HCT116 (cell line): ENCODE results near the gene STK39. TPM values are rescaled to one million over a fixed set of nuclear protein-coding genes. Genes with fewer than 3 reads are reported as not detected.

Experiments used
- ATAC-seq: fragments of 200-7000 bp; cut with Tn5 transposase; 2 replicates; pipeline ENCODE4 v1.9.1; 2020; ENCODE audit warnings: mild to moderate bottlenecking, moderate library complexity
- BruUV-seq: library from RNA; stranded (reverse); fragments of 400-500 nt; replicated peaks from 2 replicates; lab custom pipeline; 2021; lab: Mats Ljungman, UMichigan
- CTCF ChIA-PET: fragments of 300-600 bp; sonication (Branson Sonifier 250); formaldehyde crosslinking; loops from one replicate; lab custom pipeline; 2021; ENCODE audit warnings: antibody characterized with exemption; lab: Charles Lee
- POLR2A ChIA-PET: fragments of 300-600, 350-600 bp; sonication (Branson Sonifier 250); formaldehyde crosslinking; loops from one replicate; lab custom pipeline; 2021; ENCODE audit warnings: antibody characterized with exemption; lab: Charles Lee
- RAD21 ChIA-PET, 2 experiments: fragments of 300-600 bp; sonication (Branson Sonifier 250); formaldehyde crosslinking; loops; one replicate each; lab custom pipeline; 2023; ENCODE audit warnings: low total read pairs in 2 of 2; ENCODE audit not compliant: uncharacterized antibody in 2 of 2, unreplicated experiment in 2 of 2, low non-redundant PET in 1 of 2; lab: Charles Lee
- DNase-seq: peaks from one replicate; pipeline ENCODE4 v3.0.0-alpha.2; 2010; ENCODE audit warnings: low read depth, low spot score
- H2AFZ ChIP-seq: fragments of 200-600 bp; shearing (Covaris generic), sonication (generic); 2 replicates; pipeline ENCODE4 v1.6.1; 2017; ENCODE audit warnings: low read depth, mixed run types, mixed read lengths, antibody characterized with exemption, low read length; ENCODE audit not compliant: poor library complexity, severe bottlenecking
- H3K27ac ChIP-seq: 2 replicates; pipeline ENCODE4 v1.5.1; 2012; ENCODE audit warnings: low read depth, low read length
- H3K27me3 ChIP-seq: fragments of 200-600 bp; sonication (generic); 2 replicates; pipeline ENCODE4 v1.6.1; 2016; ENCODE audit warnings: mixed run types, low read length, mixed read lengths; ENCODE audit not compliant: insufficient read depth
- H3K36me3 ChIP-seq, 2 experiments: fragments of 200-500 bp in 1 of 2; fragments of 200-600 bp in 1 of 2; sonication (Bioruptor generic) in 1 of 2; sonication (generic) in 1 of 2; 2 replicates each; pipeline versions ENCODE4 v1.5.1 to v1.6.1; 2014 to 2016; ENCODE audit warnings: low read length in 2 of 2, inconsistent platforms in 1 of 2, mixed read lengths in 1 of 2, mixed run types in 1 of 2; ENCODE audit not compliant: insufficient read depth in 2 of 2, control insufficient read depth in 1 of 2
- H3K4me1 ChIP-seq, 2 experiments: fragments of 200-600 bp in 1 of 2; sonication (generic) in 1 of 2; 2 replicates each; pipeline versions ENCODE4 v1.5.1 to v1.6.1; 2012 to 2017; ENCODE audit warnings: low read length in 2 of 2, inconsistent platforms in 1 of 2, mild to moderate bottlenecking in 1 of 2, mixed read lengths in 1 of 2, mixed run types in 1 of 2, moderate library complexity in 1 of 2; ENCODE audit not compliant: insufficient read depth in 2 of 2, control insufficient read depth in 1 of 2
- H3K4me2 ChIP-seq: fragments of 200-600 bp; sonication (generic); 2 replicates; pipeline ENCODE4 v1.6.1; 2017; ENCODE audit warnings: mixed run types, low read length, mixed read lengths
- H3K4me3 ChIP-seq, 2 experiments: fragments of 200-600 bp in 1 of 2; sonication (generic) in 1 of 2; replicated peaks in 1 of 2; 2 replicates each; pipeline ENCODE4 v1.5.1; 2011 to 2016; ENCODE audit warnings: low read length in 2 of 2, control low read depth in 1 of 2, low read depth in 1 of 2, mild to moderate bottlenecking in 1 of 2, mixed read lengths in 1 of 2, mixed run types in 1 of 2
- H3K79me2 ChIP-seq: fragments of 200-600 bp; sonication (generic); 2 replicates; pipeline ENCODE4 v1.6.1; 2017; ENCODE audit warnings: mild to moderate bottlenecking, mixed run types, low read length, moderate library complexity, mixed read lengths; ENCODE audit not compliant: insufficient read depth
- H3K9ac ChIP-seq: fragments of 200-600 bp; sonication (generic); 2 replicates; pipeline ENCODE4 v1.6.1; 2016; ENCODE audit warnings: low read length, mixed read lengths
- H3K9me2 ChIP-seq: fragments of 200-600 bp; sonication (generic), shearing (Covaris generic); 2 replicates; pipeline ENCODE4 v1.6.1; 2017; ENCODE audit warnings: mixed run types, mild to moderate bottlenecking, moderate library complexity; ENCODE audit not compliant: insufficient read depth
- H3K9me3 ChIP-seq, 2 experiments: fragments of 200-500 bp in 1 of 2; fragments of 200-600 bp in 1 of 2; sonication (Bioruptor generic) in 1 of 2; sonication (generic) in 1 of 2; 2 replicates each; pipeline ENCODE4 v1.6.1; 2014 to 2017; ENCODE audit warnings: low read length in 2 of 2, mixed read lengths in 2 of 2, inconsistent platforms in 1 of 2, low read depth in 1 of 2, mild to moderate bottlenecking in 1 of 2, mixed run types in 1 of 2, moderate library complexity in 1 of 2; ENCODE audit not compliant: control insufficient read depth in 1 of 2, insufficient read depth in 1 of 2
- H4K20me1 ChIP-seq: fragments of 200-600 bp; sonication (generic), shearing (Covaris generic); 2 replicates; pipeline ENCODE4 v1.6.1; 2017; ENCODE audit warnings: mixed run types, mild to moderate bottlenecking, moderate library complexity; ENCODE audit not compliant: insufficient read depth
- CEBPB ChIP-seq: IDR thresholded peaks from 2 replicates; pipeline ENCODE4 v1.6.1; 2012; ENCODE audit warnings: low read depth
- ELF1 ChIP-seq: IDR thresholded peaks from 2 replicates; pipeline ENCODE4 v1.6.1; 2012; ENCODE audit warnings: low read depth, borderline replicate concordance
- EZH2 ChIP-seq: fragments of 200-600 bp; sonication (generic); IDR thresholded peaks from 2 replicates; pipeline ENCODE4 v1.6.1; 2017; ENCODE audit warnings: antibody characterized with exemption, mixed run types
- FOSL1 ChIP-seq: IDR thresholded peaks from 2 replicates; pipeline ENCODE4 v1.6.1; 2012; ENCODE audit warnings: low read depth
- POLR2A ChIP-seq: IDR thresholded peaks from 2 replicates; pipeline ENCODE4 v1.7.0; 2011; ENCODE audit warnings: borderline replicate concordance; ENCODE audit not compliant: insufficient read depth, insufficient read length; ENCODE audit errors: extremely low read depth
- POLR2AphosphoS5 ChIP-seq: IDR thresholded peaks from 2 replicates; pipeline ENCODE4 v1.6.1; 2011; ENCODE audit warnings: mild to moderate bottlenecking, low read depth, low read length, moderate library complexity
- RAD21 ChIP-seq: IDR thresholded peaks from 2 replicates; pipeline ENCODE4 v1.6.1; 2012; ENCODE audit warnings: low read depth, mild to moderate bottlenecking
- SIN3A ChIP-seq: IDR thresholded peaks from 2 replicates; pipeline ENCODE4 v1.6.1; 2012; ENCODE audit warnings: low read depth
- SP1 ChIP-seq: IDR thresholded peaks from 2 replicates; pipeline ENCODE4 v1.6.1; 2012; ENCODE audit warnings: low read depth
- TCF7L2 ChIP-seq: IDR thresholded peaks from 2 replicates; pipeline ENCODE4 v1.7.0; 2011; ENCODE audit warnings: borderline replicate concordance, inconsistent platforms; ENCODE audit not compliant: insufficient read depth, insufficient read length; ENCODE audit errors: extremely low read depth
- ZNF274 ChIP-seq: fragments of 200-500 bp; sonication (Bioruptor generic); IDR thresholded peaks from 2 replicates; pipeline ENCODE4 v1.6.1; 2014; ENCODE audit warnings: mild to moderate bottlenecking, low read depth, low read length, inconsistent platforms
- intact Hi-C: fragments of 100-400 bp; cut with micrococcal nuclease; formaldehyde crosslinking; loops from 2 replicates; pipeline ENCODE4 v1.10.0; 2022
- total RNA-seq: library from RNA; stranded (reverse); gene quantifications from one replicate; pipeline ENCODE4 v1.2.1, GENCODE V29; 2021; ENCODE audit not compliant: unreplicated experiment
- TF ChIP-seq, protein P1 (sequence below): IDR thresholded peaks from 2 replicates; pipeline ENCODE4 v1.6.1; 2012
- TF ChIP-seq, protein P2 (sequence below): IDR thresholded peaks from 2 replicates; pipeline ENCODE4 v1.6.1; 2011; ENCODE audit warnings: mild to moderate bottlenecking, low read length, moderate library complexity; ENCODE audit not compliant: insufficient replicate concordance; ENCODE audit errors: extremely low read depth
- TF ChIP-seq, protein P3 (sequence below): IDR thresholded peaks from 2 replicates; pipeline ENCODE4 v1.6.1; 2012; ENCODE audit warnings: low read depth

Gene STK39
- total RNA-seq, 1 experiment from 2014 or later = 118 TPM

DNA sequence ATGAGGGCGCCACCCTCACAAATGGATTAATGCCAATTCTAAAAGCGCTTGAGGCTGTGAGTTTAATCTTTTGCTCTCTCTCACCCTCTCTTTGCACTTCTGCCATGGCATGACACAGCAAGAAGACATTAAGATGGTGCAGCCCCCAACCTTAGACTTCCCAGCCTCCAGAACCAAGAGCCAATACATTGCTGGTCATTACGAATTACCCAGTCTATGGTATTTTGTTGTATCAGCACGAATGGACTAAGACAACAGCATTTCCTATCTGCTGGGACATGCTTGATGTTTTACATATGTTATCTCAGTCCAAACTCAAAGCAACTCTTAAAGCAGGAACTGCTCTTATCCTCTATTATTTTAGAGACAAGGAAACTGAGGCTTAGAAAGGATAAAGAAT lies 222.9 kb downstream of the STK39 start:
- DNase-seq (no peak), ATAC-seq (no peak)
- CTCF ChIA-PET = no interaction called here
- Histone ChIP-seq H3K27ac (no peak overlapping the region), H3K79me2 (peaks cover 10% of the 10 kb centered on the region; the same call in 1 of the 2 replicates), H3K36me3 (peaks cover 0 to 9% of the 10 kb centered on the region in 2 experiments; a peak in 1 of 4 replicates), H3K4me2 (no peak overlapping the region), H3K4me1 (no peaks in the 10 kb centered on the region), H3K9ac (no peak overlapping the region), H3K27me3 (no peaks in the 10 kb centered on the region), H3K9me2 (no peaks in the 10 kb centered on the region), H3K4me3 (no peak overlapping the region), H4K20me1 (peaks cover 4% of the 10 kb centered on the region; the same call in 1 of the 2 replicates), H2AFZ (no peak overlapping the region), H3K9me3 (no peaks in the 10 kb centered on the region)
- intact Hi-C loops = no loop called here
- no TSS peak for BruUV-seq
- RAD21 ChIA-PET = no interaction called here
- TF ChIP-seq, protein P1, sequence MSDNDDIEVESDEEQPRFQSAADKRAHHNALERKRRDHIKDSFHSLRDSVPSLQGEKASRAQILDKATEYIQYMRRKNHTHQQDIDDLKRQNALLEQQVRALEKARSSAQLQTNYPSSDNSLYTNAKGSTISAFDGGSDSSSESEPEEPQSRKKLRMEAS = no peak
- no peak for TF ChIP-seq FOSL1
- no peak for TF ChIP-seq ZNF274
- no peak for TF ChIP-seq EZH2
- no peak for TF ChIP-seq ELF1
- TF ChIP-seq CEBPB = no peak
- TF ChIP-seq, protein P2, sequence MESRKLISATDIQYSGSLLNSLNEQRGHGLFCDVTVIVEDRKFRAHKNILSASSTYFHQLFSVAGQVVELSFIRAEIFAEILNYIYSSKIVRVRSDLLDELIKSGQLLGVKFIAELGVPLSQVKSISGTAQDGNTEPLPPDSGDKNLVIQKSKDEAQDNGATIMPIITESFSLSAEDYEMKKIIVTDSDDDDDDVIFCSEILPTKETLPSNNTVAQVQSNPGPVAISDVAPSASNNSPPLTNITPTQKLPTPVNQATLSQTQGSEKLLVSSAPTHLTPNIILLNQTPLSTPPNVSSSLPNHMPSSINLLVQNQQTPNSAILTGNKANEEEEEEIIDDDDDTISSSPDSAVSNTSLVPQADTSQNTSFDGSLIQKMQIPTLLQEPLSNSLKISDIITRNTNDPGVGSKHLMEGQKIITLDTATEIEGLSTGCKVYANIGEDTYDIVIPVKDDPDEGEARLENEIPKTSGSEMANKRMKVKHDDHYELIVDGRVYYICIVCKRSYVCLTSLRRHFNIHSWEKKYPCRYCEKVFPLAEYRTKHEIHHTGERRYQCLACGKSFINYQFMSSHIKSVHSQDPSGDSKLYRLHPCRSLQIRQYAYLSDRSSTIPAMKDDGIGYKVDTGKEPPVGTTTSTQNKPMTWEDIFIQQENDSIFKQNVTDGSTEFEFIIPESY = no peak
- no peak for TF ChIP-seq TCF7L2
- no peak for TF ChIP-seq SP1
- TF ChIP-seq POLR2AphosphoS5 = no peak
- no peak for TF ChIP-seq SIN3A
- TF ChIP-seq, protein P3, sequence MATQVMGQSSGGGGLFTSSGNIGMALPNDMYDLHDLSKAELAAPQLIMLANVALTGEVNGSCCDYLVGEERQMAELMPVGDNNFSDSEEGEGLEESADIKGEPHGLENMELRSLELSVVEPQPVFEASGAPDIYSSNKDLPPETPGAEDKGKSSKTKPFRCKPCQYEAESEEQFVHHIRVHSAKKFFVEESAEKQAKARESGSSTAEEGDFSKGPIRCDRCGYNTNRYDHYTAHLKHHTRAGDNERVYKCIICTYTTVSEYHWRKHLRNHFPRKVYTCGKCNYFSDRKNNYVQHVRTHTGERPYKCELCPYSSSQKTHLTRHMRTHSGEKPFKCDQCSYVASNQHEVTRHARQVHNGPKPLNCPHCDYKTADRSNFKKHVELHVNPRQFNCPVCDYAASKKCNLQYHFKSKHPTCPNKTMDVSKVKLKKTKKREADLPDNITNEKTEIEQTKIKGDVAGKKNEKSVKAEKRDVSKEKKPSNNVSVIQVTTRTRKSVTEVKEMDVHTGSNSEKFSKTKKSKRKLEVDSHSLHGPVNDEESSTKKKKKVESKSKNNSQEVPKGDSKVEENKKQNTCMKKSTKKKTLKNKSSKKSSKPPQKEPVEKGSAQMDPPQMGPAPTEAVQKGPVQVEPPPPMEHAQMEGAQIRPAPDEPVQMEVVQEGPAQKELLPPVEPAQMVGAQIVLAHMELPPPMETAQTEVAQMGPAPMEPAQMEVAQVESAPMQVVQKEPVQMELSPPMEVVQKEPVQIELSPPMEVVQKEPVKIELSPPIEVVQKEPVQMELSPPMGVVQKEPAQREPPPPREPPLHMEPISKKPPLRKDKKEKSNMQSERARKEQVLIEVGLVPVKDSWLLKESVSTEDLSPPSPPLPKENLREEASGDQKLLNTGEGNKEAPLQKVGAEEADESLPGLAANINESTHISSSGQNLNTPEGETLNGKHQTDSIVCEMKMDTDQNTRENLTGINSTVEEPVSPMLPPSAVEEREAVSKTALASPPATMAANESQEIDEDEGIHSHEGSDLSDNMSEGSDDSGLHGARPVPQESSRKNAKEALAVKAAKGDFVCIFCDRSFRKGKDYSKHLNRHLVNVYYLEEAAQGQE = no peak
- TF ChIP-seq RAD21 = no peak
- no peak for TF ChIP-seq POLR2A
- POLR2A ChIA-PET = no interaction called here
